Endothelial cell of umbilical vein (primary cell): ENCODE results near the gene ENTPD6. TPM values are rescaled to one million over a fixed set of nuclear protein-coding genes. Genes with fewer than 3 reads are reported as not detected.

Experiments
- BruUV-seq: library from RNA; stranded (reverse); fragments of 400-500 nt; replicated peaks from 2 replicates; lab custom pipeline; 2021; lab: Mats Ljungman, UMichigan
- CTCF ChIA-PET: fragments of 300-600, 350-600 bp; sonication (Branson Sonifier 250); formaldehyde crosslinking; loops from one replicate; lab custom pipeline; 2021; ENCODE audit warnings: antibody characterized with exemption, inconsistent platforms; lab: Charles Lee
- POLR2A ChIA-PET: fragments of 300-600, 350-600 bp; sonication (Branson Sonifier 250); formaldehyde crosslinking; loops from one replicate; lab custom pipeline; 2021; ENCODE audit warnings: antibody characterized with exemption, inconsistent platforms; lab: Charles Lee
- DNase-seq: peaks from one replicate; pipeline ENCODE4 v3.0.0-alpha.2; 2011; ENCODE audit warnings: low read depth, low spot score
- FAIRE-seq: peaks from 2 replicates; lab custom pipeline; 2011; peaks lifted over from hg19 to GRCh38; lab: Jason Lieb, UNC
- H2AFZ ChIP-seq: 2 replicates; pipeline ENCODE4 v1.6.0; 2012; ENCODE audit warnings: low read depth, low read length, control low read depth, inconsistent platforms
- H3K27ac ChIP-seq: 2 replicates; pipeline ENCODE4 v1.5.1; 2011; ENCODE audit warnings: low read depth, mild to moderate bottlenecking, control low read depth, low read length, moderate library complexity; ENCODE audit not compliant: insufficient read depth
- H3K27me3 ChIP-seq, 2 experiments: 2 replicates each; pipeline versions ENCODE4 v1.6.0 to v1.6.1; 2011; ENCODE audit warnings: low read length in 2 of 2, mixed read lengths in 1 of 2; ENCODE audit not compliant: control insufficient read depth in 2 of 2, insufficient read depth in 2 of 2
- H3K36me3 ChIP-seq, 2 experiments: 2 replicates in 1 of 2; 3 replicates in 1 of 2; pipeline ENCODE4 v1.5.1; 2011; ENCODE audit warnings: low read length in 2 of 2, mild to moderate bottlenecking in 1 of 2, moderate library complexity in 1 of 2; ENCODE audit not compliant: control insufficient read depth in 2 of 2, insufficient read depth in 2 of 2; ENCODE audit errors: extremely low read depth in 1 of 2
- H3K4me1 ChIP-seq: 3 replicates; pipeline ENCODE4 v1.5.1; 2011; ENCODE audit warnings: mild to moderate bottlenecking, low read length; ENCODE audit not compliant: control insufficient read depth, insufficient read depth; ENCODE audit errors: extremely low read depth
- H3K4me2 ChIP-seq: 2 replicates; pipeline ENCODE4 v1.6.1; 2011; ENCODE audit warnings: low read length, control low read depth, mixed read lengths; ENCODE audit not compliant: insufficient read depth
- H3K4me3 ChIP-seq, 3 experiments: fragments of 200-600 bp in 1 of 3; sonication (generic), shearing (Covaris generic) in 1 of 3; replicated peaks in 1 of 3; 2 replicates each; pipeline ENCODE4 v1.5.1; 2011 to 2016; ENCODE audit warnings: control low read depth in 3 of 3, low read length in 3 of 3, mild to moderate bottlenecking in 2 of 3, inconsistent platforms in 1 of 3, low read depth in 1 of 3, moderate library complexity in 1 of 3; ENCODE audit not compliant: insufficient read depth in 1 of 3
- H3K79me2 ChIP-seq: 2 replicates; pipeline ENCODE4 v1.6.0; 2012; ENCODE audit warnings: low read length, inconsistent platforms; ENCODE audit not compliant: control insufficient read depth, insufficient read depth
- H3K9ac ChIP-seq: replicated peaks from 2 replicates; pipeline ENCODE3; 2011; ENCODE audit warnings: low read length, control low read depth; ENCODE audit not compliant: insufficient read depth; ENCODE audit errors: extremely low read depth
- H3K9me1 ChIP-seq: replicated peaks from 3 replicates; pipeline ENCODE4 v1.6.0; 2011; ENCODE audit warnings: mild to moderate bottlenecking, low read length; ENCODE audit not compliant: control insufficient read depth, insufficient read depth; ENCODE audit errors: extremely low read depth
- H3K9me3 ChIP-seq: replicated peaks from 2 replicates; pipeline ENCODE4 v1.5.1; 2012; ENCODE audit warnings: low read length, inconsistent platforms; ENCODE audit not compliant: control insufficient read depth, insufficient read depth
- H4K20me1 ChIP-seq: replicated peaks from 2 replicates; pipeline ENCODE3; 2011; ENCODE audit warnings: mild to moderate bottlenecking, low read length; ENCODE audit not compliant: control insufficient read depth, insufficient read depth; ENCODE audit errors: extremely low read depth
- CTCF ChIP-seq, 2 donors: IDR thresholded peaks; 1 replicate in 1 of 2; 2 replicates in 1 of 2; pipeline ENCODE4 v1.5.1; 2011; ENCODE audit warnings: low read length in 2 of 2, mild to moderate bottlenecking in 2 of 2, moderate library complexity in 2 of 2, control low read depth in 1 of 2, inconsistent platforms in 1 of 2, low read depth in 1 of 2; ENCODE audit not compliant: insufficient read depth in 1 of 2; ENCODE audit errors: extremely low read depth in 1 of 2
- EZH2 ChIP-seq: IDR thresholded peaks from 2 replicates; pipeline ENCODE4 v1.6.1; 2012; ENCODE audit warnings: borderline replicate concordance, low read depth, mild to moderate bottlenecking, moderate library complexity, low read length, inconsistent platforms; ENCODE audit not compliant: severe bottlenecking
- FOS ChIP-seq: IDR thresholded peaks from 2 replicates; pipeline ENCODE4 v1.6.1; 2011; ENCODE audit warnings: mild to moderate bottlenecking, low read length, moderate library complexity, borderline replicate concordance; ENCODE audit not compliant: insufficient read depth
- GATA2 ChIP-seq: IDR thresholded peaks from 2 replicates; pipeline ENCODE4 v1.7.0; 2011; ENCODE audit warnings: low read depth, mild to moderate bottlenecking, moderate library complexity, mixed read lengths, low read length; ENCODE audit not compliant: insufficient read length, insufficient read depth
- JUN ChIP-seq: IDR thresholded peaks from 2 replicates; pipeline ENCODE4 v1.6.1; 2011; ENCODE audit warnings: borderline replicate concordance, low read depth; ENCODE audit not compliant: insufficient read length, insufficient read depth
- MYC ChIP-seq: IDR thresholded peaks from one replicate; pipeline ENCODE4 v1.6.1; 2011; ENCODE audit warnings: mild to moderate bottlenecking, low read depth, low read length
- POLR2A ChIP-seq: IDR thresholded peaks from 2 replicates; pipeline ENCODE4 v1.6.1; 2012; ENCODE audit warnings: low read depth, mild to moderate bottlenecking, control low read depth, low read length
- POLR2AphosphoS5 ChIP-seq: IDR thresholded peaks from 2 replicates; pipeline ENCODE4 v1.6.1; 2012; ENCODE audit warnings: low read depth, mild to moderate bottlenecking, control low read depth, low read length, moderate library complexity; ENCODE audit not compliant: insufficient read depth
- dilution Hi-C: fragments of 300-500 bp; cut with MboI; formaldehyde crosslinking; loops from one replicate; pipeline ENCODE4 v1.15.0; 2019; ENCODE audit warnings: low sequenced_read_pairs; ENCODE audit not compliant: extremely low pct_ligation_motif_present
- intact Hi-C: fragments of 100-400 bp; cut with micrococcal nuclease; formaldehyde crosslinking; loops from one replicate; pipeline ENCODE4 v1.10.0; 2022
- polyA plus RNA-seq, 4 experiments: library from polyadenylated mRNA; depleted of rRNA in 3 of 4; stranded (reverse) in 3 of 4; unstranded in 1 of 4; fragments of >200 nt; gene quantifications; 2 replicates each; pipeline versions ENCODE4 v1.2.1 to v1.2.3, GENCODE V29; 2011 to 2012; ENCODE audit warnings: missing spikeins in 1 of 4
- total RNA-seq: library from RNA; stranded (reverse); gene quantifications from 2 replicates; pipeline ENCODE4 v1.2.3, GENCODE V29; 2021
- TF ChIP-seq, protein P1 (sequence below): IDR thresholded peaks from 2 replicates; pipeline ENCODE4 v1.6.1; 2011; ENCODE audit not compliant: insufficient read depth, insufficient read length

ENTPD6 gene
- total and polyA plus RNA-seq, 2 donors (not counting 3 experiments of a cell fraction or from before 2014, with no cell fraction given), result 51.2 to 86.3 TPM

DNA sequence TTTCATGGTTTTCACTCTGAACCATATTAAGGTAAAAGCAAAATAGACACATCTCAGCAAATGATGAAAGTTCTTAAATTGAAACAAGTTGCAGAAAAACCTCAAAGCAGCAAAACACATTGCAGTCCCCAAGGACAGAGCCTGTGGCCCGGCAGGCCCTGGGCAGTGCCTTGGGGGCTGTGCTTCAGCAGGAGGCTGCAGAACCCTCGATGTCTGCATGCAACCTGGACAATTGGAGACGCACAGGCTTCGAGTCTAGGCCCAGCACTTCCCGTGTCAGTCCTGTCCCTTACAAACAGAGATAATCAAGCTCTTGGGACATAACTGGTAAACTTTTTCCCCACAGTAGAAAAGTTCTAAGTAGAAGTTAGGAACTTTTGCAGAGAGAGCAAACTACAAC, 61.6 kb downstream of the ENTPD6 start:
- intact Hi-C loops (no loop called here), dilution Hi-C loops (no loop called here)
- no TSS peak for BruUV-seq
- H3K9me3 ChIP-seq, result no peaks in the 10 kb centered on the region
- no peaks in the 10 kb centered on the region for H3K27me3 ChIP-seq
- H3K36me3 ChIP-seq, result peaks cover 2 to 13% of the 10 kb centered on the region in 2 experiments
- peaks cover 51% of the 10 kb centered on the region for H3K79me2 ChIP-seq
- no peak for FAIRE-seq
- H3K9ac ChIP-seq, result no peak overlapping the region
- no peak overlapping the region for H2AFZ ChIP-seq
- ChIA-PET POLR2A (interaction anchor here (0.8 kb wide), 1 partner anchor 9 kb away, joined by 3 read pairs; the partner anchor contains the start of gene PYGB), CTCF (interaction anchor here (1.0 to 1.2 kb wide), 2 partner anchors 12 to 142 kb away, joined by 3 read pairs; no protein-coding TSS in a partner anchor)
- no peaks in the 10 kb centered on the region for H4K20me1 ChIP-seq
- H3K9me1 ChIP-seq, result no peaks in the 10 kb centered on the region
- no peaks in the 10 kb centered on the region for H3K4me1 ChIP-seq
- H3K4me3 ChIP-seq, result no peak overlapping the region
- no peak for DNase-seq
- H3K27ac ChIP-seq, result no peak overlapping the region
- no peak overlapping the region for H3K4me2 ChIP-seq
- TF ChIP-seq POLR2A (no peak), GATA2 (no peak), JUN (no peak), CTCF (IDR thresholded peaks at IDR 0.05; ENCODE audit: extremely low read depth in 1 of 2, insufficient read depth in 1 of 2, low read depth in 1 of 2, low read length in 2 of 2) (no peak), POLR2AphosphoS5 (no peak), FOS (no peak), MYC (no peak), EZH2 (no peak)
- TF ChIP-seq, protein P1, sequence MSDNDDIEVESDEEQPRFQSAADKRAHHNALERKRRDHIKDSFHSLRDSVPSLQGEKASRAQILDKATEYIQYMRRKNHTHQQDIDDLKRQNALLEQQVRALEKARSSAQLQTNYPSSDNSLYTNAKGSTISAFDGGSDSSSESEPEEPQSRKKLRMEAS, result no peak
